ENCODE measurements around the gene LIN28A. TPM values are rescaled to one million over a fixed set of nuclear protein-coding genes. Genes with fewer than 3 reads are reported as not detected.

The LIN28A gene
- total and polyA plus RNA-seq, 10 of the 15 experiments (the other 5 are each of a cell fraction or from before 2014, with no cell fraction given): 0.13 to 0.59 (median 0.30) TPM; not detected in 7

GRCh38 chr1:26364956-26365355, 45.7 kb upstream of the LIN28A start:
- ChIA-PET CTCF (interaction anchor here (0.7 to 5.6 kb wide), 16 partner anchors 9 to 220 kb away, joined by 3 to 89 read pairs (median 7); partner anchors contain the start of genes CEP85 and ZNF683), RAD21 (ENCODE audit: unreplicated experiment) (interaction anchor here (1.1 to 4.1 kb wide), 3 partner anchors 24 to 84 kb away, joined by 3 to 29 read pairs (median 5); no protein-coding TSS in a partner anchor), POLR2A (no interaction called here), SMC1A (ENCODE audit: uncharacterized antibody, unreplicated experiment) (interaction anchor here (1.1 to 3.0 kb wide), 9 partner anchors 10 to 90 kb away, joined by 3 to 16 read pairs (median 10); no protein-coding TSS in a partner anchor)
- H3K4me2 ChIP-seq (ENCODE audit: control insufficient read depth, insufficient read depth): no peak overlapping the region
- no peaks in the 10 kb centered on the region for H3K9me3 ChIP-seq (replicated peaks; ENCODE audit: control insufficient read depth, insufficient read depth, low read length)
- no peak overlapping the region for H3K27ac ChIP-seq (ENCODE audit: control insufficient read depth, insufficient read depth)
- H4K20me1 ChIP-seq (ENCODE audit: control insufficient read depth, insufficient read depth): no peaks in the 10 kb centered on the region
- H2AFZ ChIP-seq (ENCODE audit: control insufficient read depth, low read depth, low read length): no peak overlapping the region
- ATAC-seq: no peak
- no peak for DNase-seq (ENCODE audit: low read depth, low spot score)
- no peaks in the 10 kb centered on the region for H3K36me3 ChIP-seq (ENCODE audit: control insufficient read depth in 2 of 2, insufficient read depth in 2 of 2, low read length in 1 of 2)
- in situ Hi-C loops (cut with MboI) (no loop called here), intact Hi-C loops (cut with micrococcal nuclease; ENCODE audit: unreplicated experiment) (loop anchor here (10.0 kb wide), 1 partner anchor 50 kb away; the partner anchor contains the start of gene LIN28A)
- H3K9ac ChIP-seq (ENCODE audit: control insufficient read depth, insufficient read depth, low read length): no peak overlapping the region
- WGBS (ENCODE audit: insufficient coverage, insufficient replicate concordance, low lambda C conversion rate, missing lambda C conversion rate): 14% methylated on average over 9 of the region's 9 CpGs
- H3K79me2 ChIP-seq (ENCODE audit: control insufficient read depth, insufficient read depth, low read length): no peaks in the 10 kb centered on the region
- H3K27me3 ChIP-seq (replicated peaks in 1 of 2; ENCODE audit: control insufficient read depth in 2 of 2, insufficient read depth in 2 of 2, low read length in 1 of 2): peaks cover 2 to 5% of the 10 kb centered on the region in 2 experiments; a peak in 3 of 4 replicates
- FAIRE-seq: no peak
- no peaks in the 10 kb centered on the region; the same call in 1 of the 2 replicates for H3K4me1 ChIP-seq (ENCODE audit: control insufficient read depth, insufficient read depth, low read length)
- BruUV-seq (replicated peaks): no TSS peak
- H3K4me3 ChIP-seq: no peak overlapping the region
- TF ChIP-seq CEBPB (IDR thresholded peaks at IDR 0.05; ENCODE audit: borderline replicate concordance in 1 of 2, low read depth in 2 of 2, low read length in 2 of 2): no peak
- no peak for TF ChIP-seq POLR2AphosphoS5 (IDR thresholded peaks at IDR 0.05; ENCODE audit: low read length)
- TF ChIP-seq FOXM1 (IDR thresholded peaks at IDR 0.05; ENCODE audit: low read depth, low read length): no peak
- no peak for TF ChIP-seq SMARCA5 (IDR thresholded peaks at IDR 0.05)
- no peak for TF ChIP-seq WRNIP1 (IDR thresholded peaks at IDR 0.05; ENCODE audit: borderline replicate concordance, low read depth, low read length)
- TF ChIP-seq POU2F2 (IDR thresholded peaks at IDR 0.05; ENCODE audit: borderline replicate concordance, low read depth, low read length): no peak
- no peak for TF ChIP-seq STAT1 (conservative IDR thresholded peaks at IDR 0.05)
- TF ChIP-seq IRF4 (IDR thresholded peaks at IDR 0.05; ENCODE audit: low read depth, low read length): no peak
- no peak for TF ChIP-seq NFYA (IDR thresholded peaks at IDR 0.05; ENCODE audit: borderline replicate concordance, low read depth, low read length)
- TF ChIP-seq SMAD1 (IDR thresholded peaks at IDR 0.05; ENCODE audit: low read depth, partially characterized antibody): no peak
- no peak for TF ChIP-seq TCF12 (IDR thresholded peaks at IDR 0.05; ENCODE audit: low read depth, low read length)
- TF ChIP-seq CUX1 (IDR thresholded peaks at IDR 0.05; ENCODE audit: insufficient replicate concordance, low read depth, low read length): no peak
- TF ChIP-seq KLF5 (IDR thresholded peaks at IDR 0.05; ENCODE audit: partially characterized antibody): no peak
- no peak for TF ChIP-seq RFX5 (IDR thresholded peaks at IDR 0.05; ENCODE audit: low read depth, low read length)
- TF ChIP-seq BCL11A (IDR thresholded peaks at IDR 0.05; ENCODE audit: low read depth, low read length): no peak
- no peak for TF ChIP-seq PAX5 (IDR thresholded peaks at IDR 0.05; ENCODE audit: borderline replicate concordance, low read depth, low read length)
- no peak for TF ChIP-seq ZNF687 (IDR thresholded peaks at IDR 0.05)
